WTC11 (cell line): ENCODE results near the gene NRDC. TPM values are rescaled to one million over a fixed set of nuclear protein-coding genes. Genes with fewer than 3 reads are reported as not detected.
A peak's percentile ranks its signal among the peaks of the same experiment; 100 is the strongest.

Experiments
- ATAC-seq: fragments of 200-7000 bp; cut with Tn5 transposase; 2 replicates; pipeline ENCODE4 v1.10.0; 2021; ENCODE audit warnings: mild to moderate bottlenecking, moderate library complexity
- CTCF ChIA-PET: fragments of 300-600 bp; sonication (Branson Sonifier 250); formaldehyde crosslinking; loops from one replicate; lab custom pipeline; 2021; ENCODE audit warnings: antibody characterized with exemption; lab: Charles Lee
- POLR2A ChIA-PET: fragments of 350-600 bp; sonication (Branson Sonifier 250); formaldehyde crosslinking; loops from one replicate; lab custom pipeline; 2021; ENCODE audit warnings: antibody characterized with exemption; lab: Charles Lee
- DNase-seq: peaks from one replicate; pipeline ENCODE4 v3.0.0; 2021; ENCODE audit warnings: low spot score
- H3K27ac Mint-ChIP-seq: 2 replicates; pipeline ENCODE4 v1.8.0; 2021; ENCODE audit warnings: mixed read lengths
- H3K27me3 Mint-ChIP-seq: 2 replicates; pipeline ENCODE4 v1.8.0; 2021; ENCODE audit warnings: low read depth, mild to moderate bottlenecking, moderate library complexity, mixed read lengths
- H3K36me3 Mint-ChIP-seq: 2 replicates; pipeline ENCODE4 v1.8.0; 2021; ENCODE audit warnings: mixed read lengths
- H3K4me1 Mint-ChIP-seq: 2 replicates; pipeline ENCODE4 v1.8.0; 2022; ENCODE audit warnings: mixed read lengths
- H3K4me3 Mint-ChIP-seq: 2 replicates; pipeline ENCODE4 v1.8.0; 2021; ENCODE audit warnings: mild to moderate bottlenecking, moderate library complexity, mixed read lengths
- H3K9me3 Mint-ChIP-seq: 2 replicates; pipeline ENCODE4 v1.8.0; 2021; ENCODE audit warnings: mixed read lengths
- ESRRA ChIP-seq: sonication (generic); formaldehyde crosslinking; IDR thresholded peaks from 2 replicates; pipeline ENCODE4 v1.8.1; 2022; ENCODE audit warnings: mild to moderate bottlenecking, missing genetic modification reagents, borderline replicate concordance
- FOXJ3 ChIP-seq: sonication (generic); formaldehyde crosslinking; IDR thresholded peaks from 2 replicates; pipeline ENCODE4 v1.9.0; 2021; ENCODE audit warnings: missing genetic modification reagents, mild to moderate bottlenecking, borderline replicate concordance
- FOXK1 ChIP-seq: sonication (generic); formaldehyde crosslinking; IDR thresholded peaks from 2 replicates; pipeline ENCODE4 v1.8.0; 2022; ENCODE audit warnings: mild to moderate bottlenecking, moderate library complexity, missing genetic modification reagents
- FOXP1 ChIP-seq: sonication (generic); formaldehyde crosslinking; IDR thresholded peaks from 2 replicates; pipeline ENCODE4 v1.8.0; 2022; ENCODE audit warnings: missing genetic modification reagents, mild to moderate bottlenecking, moderate library complexity, borderline replicate concordance
- GABPB1 ChIP-seq: sonication (generic); formaldehyde crosslinking; IDR thresholded peaks from 2 replicates; pipeline ENCODE4 v1.8.1; 2023; ENCODE audit warnings: mild to moderate bottlenecking, missing genetic modification reagents
- JAZF1 ChIP-seq: fragments of 250-450 bp; sonication (Bioruptor Pico); IDR thresholded peaks from 2 replicates; pipeline ENCODE4 v1.9.0; 2021; ENCODE audit warnings: moderate library complexity, mild to moderate bottlenecking, inconsistent platforms
- NFATC4 ChIP-seq: fragments of 250-450 bp; sonication (Bioruptor Pico); IDR thresholded peaks from 2 replicates; pipeline ENCODE4 v1.9.0; 2021; ENCODE audit warnings: mild to moderate bottlenecking
- TEAD4 ChIP-seq: sonication (generic); formaldehyde crosslinking; IDR thresholded peaks from 2 replicates; pipeline ENCODE4 v1.8.0; 2022; ENCODE audit warnings: mild to moderate bottlenecking, missing genetic modification reagents
- ZNF317 ChIP-seq: sonication (generic); formaldehyde crosslinking; IDR thresholded peaks from 2 replicates; pipeline ENCODE4 v1.8.1; 2023; ENCODE audit warnings: low read depth, mild to moderate bottlenecking, moderate library complexity, missing genetic modification reagents, borderline replicate concordance
- ZNF396 ChIP-seq: fragments of 250-450 bp; sonication (Bioruptor Pico); IDR thresholded peaks from 2 replicates; pipeline ENCODE4 v1.8.0; 2021; ENCODE audit warnings: mild to moderate bottlenecking, moderate library complexity, borderline replicate concordance
- total RNA-seq: library from RNA; stranded (reverse); gene quantifications from 3 replicates; pipeline ENCODE4 v1.2.3, GENCODE V29; 2021
- TF ChIP-seq, protein P1 (sequence below): fragments of 250-450 bp; sonication (Bioruptor Pico); IDR thresholded peaks from 2 replicates; pipeline ENCODE4 v1.9.0; 2021; ENCODE audit warnings: mild to moderate bottlenecking, borderline replicate concordance
- TF ChIP-seq, protein P2 (sequence below): sonication (generic); formaldehyde crosslinking; IDR thresholded peaks from 2 replicates; pipeline ENCODE4 v1.8.1; 2023; ENCODE audit warnings: mild to moderate bottlenecking, missing genetic modification reagents, borderline replicate concordance
- TF ChIP-seq, protein P3 (sequence below): sonication (generic); formaldehyde crosslinking; IDR thresholded peaks from 2 replicates; pipeline ENCODE4 v1.8.0; 2022; ENCODE audit warnings: mild to moderate bottlenecking, missing genetic modification reagents
- TF ChIP-seq, protein P4 (sequence below): sonication (generic); formaldehyde crosslinking; IDR thresholded peaks from 2 replicates; pipeline ENCODE4 v1.8.1; 2023; ENCODE audit warnings: mild to moderate bottlenecking, moderate library complexity, missing genetic modification reagents
- TF ChIP-seq, protein P5 (sequence below): sonication (generic); formaldehyde crosslinking; IDR thresholded peaks from 2 replicates; pipeline ENCODE4 v1.8.0; 2022; ENCODE audit warnings: missing genetic modification reagents
- TF ChIP-seq, protein P6 (sequence below): fragments of 250-450 bp; sonication (Bioruptor Pico); IDR thresholded peaks from 2 replicates; pipeline ENCODE4 v2.1.2; 2022; ENCODE audit warnings: mild to moderate bottlenecking, moderate library complexity
- TF ChIP-seq, protein P7 (sequence below): fragments of 250-450 bp; sonication (Bioruptor Pico); IDR thresholded peaks from 2 replicates; pipeline ENCODE4 v1.9.0; 2021; ENCODE audit warnings: mild to moderate bottlenecking
- TF ChIP-seq, protein P8 (sequence below): sonication (generic); formaldehyde crosslinking; IDR thresholded peaks from 2 replicates; pipeline ENCODE4 v1.8.1; 2022; ENCODE audit warnings: mild to moderate bottlenecking, missing genetic modification reagents, moderate library complexity, borderline replicate concordance

Gene NRDC
- total RNA-seq, 1 experiment from 2014 or later: 201 TPM

DNA sequence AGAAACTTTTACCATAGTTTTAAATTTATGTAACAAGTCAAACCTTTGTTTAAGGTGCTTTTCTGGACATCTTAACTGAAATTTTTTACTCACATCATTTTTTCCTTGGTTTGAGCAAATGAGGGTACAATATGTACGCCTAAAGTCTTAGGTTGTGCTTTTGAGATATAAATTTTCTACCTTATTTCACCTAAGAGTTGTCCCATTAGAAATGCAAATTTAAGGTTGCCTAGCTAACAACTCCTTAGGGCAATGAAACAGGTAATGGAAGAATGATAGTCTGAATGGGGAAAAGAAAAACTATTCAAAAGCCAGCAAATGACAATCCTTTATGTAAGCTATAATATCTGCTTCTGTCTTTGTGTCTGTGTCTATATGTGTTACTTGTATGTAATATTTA, 19.6 kb downstream of the NRDC start:
- TF ChIP-seq, protein P1, sequence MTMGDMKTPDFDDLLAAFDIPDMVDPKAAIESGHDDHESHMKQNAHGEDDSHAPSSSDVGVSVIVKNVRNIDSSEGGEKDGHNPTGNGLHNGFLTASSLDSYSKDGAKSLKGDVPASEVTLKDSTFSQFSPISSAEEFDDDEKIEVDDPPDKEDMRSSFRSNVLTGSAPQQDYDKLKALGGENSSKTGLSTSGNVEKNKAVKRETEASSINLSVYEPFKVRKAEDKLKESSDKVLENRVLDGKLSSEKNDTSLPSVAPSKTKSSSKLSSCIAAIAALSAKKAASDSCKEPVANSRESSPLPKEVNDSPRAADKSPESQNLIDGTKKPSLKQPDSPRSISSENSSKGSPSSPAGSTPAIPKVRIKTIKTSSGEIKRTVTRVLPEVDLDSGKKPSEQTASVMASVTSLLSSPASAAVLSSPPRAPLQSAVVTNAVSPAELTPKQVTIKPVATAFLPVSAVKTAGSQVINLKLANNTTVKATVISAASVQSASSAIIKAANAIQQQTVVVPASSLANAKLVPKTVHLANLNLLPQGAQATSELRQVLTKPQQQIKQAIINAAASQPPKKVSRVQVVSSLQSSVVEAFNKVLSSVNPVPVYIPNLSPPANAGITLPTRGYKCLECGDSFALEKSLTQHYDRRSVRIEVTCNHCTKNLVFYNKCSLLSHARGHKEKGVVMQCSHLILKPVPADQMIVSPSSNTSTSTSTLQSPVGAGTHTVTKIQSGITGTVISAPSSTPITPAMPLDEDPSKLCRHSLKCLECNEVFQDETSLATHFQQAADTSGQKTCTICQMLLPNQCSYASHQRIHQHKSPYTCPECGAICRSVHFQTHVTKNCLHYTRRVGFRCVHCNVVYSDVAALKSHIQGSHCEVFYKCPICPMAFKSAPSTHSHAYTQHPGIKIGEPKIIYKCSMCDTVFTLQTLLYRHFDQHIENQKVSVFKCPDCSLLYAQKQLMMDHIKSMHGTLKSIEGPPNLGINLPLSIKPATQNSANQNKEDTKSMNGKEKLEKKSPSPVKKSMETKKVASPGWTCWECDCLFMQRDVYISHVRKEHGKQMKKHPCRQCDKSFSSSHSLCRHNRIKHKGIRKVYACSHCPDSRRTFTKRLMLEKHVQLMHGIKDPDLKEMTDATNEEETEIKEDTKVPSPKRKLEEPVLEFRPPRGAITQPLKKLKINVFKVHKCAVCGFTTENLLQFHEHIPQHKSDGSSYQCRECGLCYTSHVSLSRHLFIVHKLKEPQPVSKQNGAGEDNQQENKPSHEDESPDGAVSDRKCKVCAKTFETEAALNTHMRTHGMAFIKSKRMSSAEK (CRISPR knock-in tag): no peak
- TF ChIP-seq, protein P2, sequence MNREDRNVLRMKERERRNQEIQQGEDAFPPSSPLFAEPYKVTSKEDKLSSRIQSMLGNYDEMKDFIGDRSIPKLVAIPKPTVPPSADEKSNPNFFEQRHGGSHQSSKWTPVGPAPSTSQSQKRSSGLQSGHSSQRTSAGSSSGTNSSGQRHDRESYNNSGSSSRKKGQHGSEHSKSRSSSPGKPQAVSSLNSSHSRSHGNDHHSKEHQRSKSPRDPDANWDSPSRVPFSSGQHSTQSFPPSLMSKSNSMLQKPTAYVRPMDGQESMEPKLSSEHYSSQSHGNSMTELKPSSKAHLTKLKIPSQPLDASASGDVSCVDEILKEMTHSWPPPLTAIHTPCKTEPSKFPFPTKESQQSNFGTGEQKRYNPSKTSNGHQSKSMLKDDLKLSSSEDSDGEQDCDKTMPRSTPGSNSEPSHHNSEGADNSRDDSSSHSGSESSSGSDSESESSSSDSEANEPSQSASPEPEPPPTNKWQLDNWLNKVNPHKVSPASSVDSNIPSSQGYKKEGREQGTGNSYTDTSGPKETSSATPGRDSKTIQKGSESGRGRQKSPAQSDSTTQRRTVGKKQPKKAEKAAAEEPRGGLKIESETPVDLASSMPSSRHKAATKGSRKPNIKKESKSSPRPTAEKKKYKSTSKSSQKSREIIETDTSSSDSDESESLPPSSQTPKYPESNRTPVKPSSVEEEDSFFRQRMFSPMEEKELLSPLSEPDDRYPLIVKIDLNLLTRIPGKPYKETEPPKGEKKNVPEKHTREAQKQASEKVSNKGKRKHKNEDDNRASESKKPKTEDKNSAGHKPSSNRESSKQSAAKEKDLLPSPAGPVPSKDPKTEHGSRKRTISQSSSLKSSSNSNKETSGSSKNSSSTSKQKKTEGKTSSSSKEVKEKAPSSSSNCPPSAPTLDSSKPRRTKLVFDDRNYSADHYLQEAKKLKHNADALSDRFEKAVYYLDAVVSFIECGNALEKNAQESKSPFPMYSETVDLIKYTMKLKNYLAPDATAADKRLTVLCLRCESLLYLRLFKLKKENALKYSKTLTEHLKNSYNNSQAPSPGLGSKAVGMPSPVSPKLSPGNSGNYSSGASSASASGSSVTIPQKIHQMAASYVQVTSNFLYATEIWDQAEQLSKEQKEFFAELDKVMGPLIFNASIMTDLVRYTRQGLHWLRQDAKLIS (CRISPR knock-in tag): no peak
- TF ChIP-seq GABPB1 (CRISPR knock-in tag): no peak
- no peak for TF ChIP-seq JAZF1 (CRISPR knock-in tag)
- TF ChIP-seq ZNF396 (CRISPR knock-in tag): no peak
- TF ChIP-seq ZNF317 (CRISPR knock-in tag): no peak
- TF ChIP-seq FOXK1 (CRISPR knock-in tag): no peak
- TF ChIP-seq, protein P3, sequence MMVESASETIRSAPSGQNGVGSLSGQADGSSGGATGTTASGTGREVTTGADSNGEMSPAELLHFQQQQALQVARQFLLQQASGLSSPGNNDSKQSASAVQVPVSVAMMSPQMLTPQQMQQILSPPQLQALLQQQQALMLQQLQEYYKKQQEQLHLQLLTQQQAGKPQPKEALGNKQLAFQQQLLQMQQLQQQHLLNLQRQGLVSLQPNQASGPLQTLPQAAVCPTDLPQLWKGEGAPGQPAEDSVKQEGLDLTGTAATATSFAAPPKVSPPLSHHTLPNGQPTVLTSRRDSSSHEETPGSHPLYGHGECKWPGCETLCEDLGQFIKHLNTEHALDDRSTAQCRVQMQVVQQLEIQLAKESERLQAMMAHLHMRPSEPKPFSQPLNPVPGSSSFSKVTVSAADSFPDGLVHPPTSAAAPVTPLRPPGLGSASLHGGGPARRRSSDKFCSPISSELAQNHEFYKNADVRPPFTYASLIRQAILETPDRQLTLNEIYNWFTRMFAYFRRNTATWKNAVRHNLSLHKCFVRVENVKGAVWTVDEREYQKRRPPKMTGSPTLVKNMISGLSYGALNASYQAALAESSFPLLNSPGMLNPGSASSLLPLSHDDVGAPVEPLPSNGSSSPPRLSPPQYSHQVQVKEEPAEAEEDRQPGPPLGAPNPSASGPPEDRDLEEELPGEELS (CRISPR knock-in tag): no peak
- TF ChIP-seq, protein P4, sequence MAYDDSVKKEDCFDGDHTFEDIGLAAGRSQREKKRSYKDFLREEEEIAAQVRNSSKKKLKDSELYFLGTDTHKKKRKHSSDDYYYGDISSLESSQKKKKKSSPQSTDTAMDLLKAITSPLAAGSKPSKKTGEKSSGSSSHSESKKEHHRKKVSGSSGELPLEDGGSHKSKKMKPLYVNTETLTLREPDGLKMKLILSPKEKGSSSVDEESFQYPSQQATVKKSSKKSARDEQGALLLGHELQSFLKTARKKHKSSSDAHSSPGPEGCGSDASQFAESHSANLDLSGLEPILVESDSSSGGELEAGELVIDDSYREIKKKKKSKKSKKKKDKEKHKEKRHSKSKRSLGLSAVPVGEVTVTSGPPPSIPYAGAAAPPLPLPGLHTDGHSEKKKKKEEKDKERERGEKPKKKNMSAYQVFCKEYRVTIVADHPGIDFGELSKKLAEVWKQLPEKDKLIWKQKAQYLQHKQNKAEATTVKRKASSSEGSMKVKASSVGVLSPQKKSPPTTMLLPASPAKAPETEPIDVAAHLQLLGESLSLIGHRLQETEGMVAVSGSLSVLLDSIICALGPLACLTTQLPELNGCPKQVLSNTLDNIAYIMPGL: no peak
- TF ChIP-seq, protein P5, sequence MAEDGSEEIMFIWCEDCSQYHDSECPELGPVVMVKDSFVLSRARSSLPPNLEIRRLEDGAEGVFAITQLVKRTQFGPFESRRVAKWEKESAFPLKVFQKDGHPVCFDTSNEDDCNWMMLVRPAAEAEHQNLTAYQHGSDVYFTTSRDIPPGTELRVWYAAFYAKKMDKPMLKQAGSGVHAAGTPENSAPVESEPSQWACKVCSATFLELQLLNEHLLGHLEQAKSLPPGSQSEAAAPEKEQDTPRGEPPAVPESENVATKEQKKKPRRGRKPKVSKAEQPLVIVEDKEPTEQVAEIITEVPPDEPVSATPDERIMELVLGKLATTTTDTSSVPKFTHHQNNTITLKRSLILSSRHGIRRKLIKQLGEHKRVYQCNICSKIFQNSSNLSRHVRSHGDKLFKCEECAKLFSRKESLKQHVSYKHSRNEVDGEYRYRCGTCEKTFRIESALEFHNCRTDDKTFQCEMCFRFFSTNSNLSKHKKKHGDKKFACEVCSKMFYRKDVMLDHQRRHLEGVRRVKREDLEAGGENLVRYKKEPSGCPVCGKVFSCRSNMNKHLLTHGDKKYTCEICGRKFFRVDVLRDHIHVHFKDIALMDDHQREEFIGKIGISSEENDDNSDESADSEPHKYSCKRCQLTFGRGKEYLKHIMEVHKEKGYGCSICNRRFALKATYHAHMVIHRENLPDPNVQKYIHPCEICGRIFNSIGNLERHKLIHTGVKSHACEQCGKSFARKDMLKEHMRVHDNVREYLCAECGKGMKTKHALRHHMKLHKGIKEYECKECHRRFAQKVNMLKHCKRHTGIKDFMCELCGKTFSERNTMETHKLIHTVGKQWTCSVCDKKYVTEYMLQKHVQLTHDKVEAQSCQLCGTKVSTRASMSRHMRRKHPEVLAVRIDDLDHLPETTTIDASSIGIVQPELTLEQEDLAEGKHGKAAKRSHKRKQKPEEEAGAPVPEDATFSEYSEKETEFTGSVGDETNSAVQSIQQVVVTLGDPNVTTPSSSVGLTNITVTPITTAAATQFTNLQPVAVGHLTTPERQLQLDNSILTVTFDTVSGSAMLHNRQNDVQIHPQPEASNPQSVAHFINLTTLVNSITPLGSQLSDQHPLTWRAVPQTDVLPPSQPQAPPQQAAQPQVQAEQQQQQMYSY (CRISPR knock-in tag): no peak
- TF ChIP-seq, protein P6, sequence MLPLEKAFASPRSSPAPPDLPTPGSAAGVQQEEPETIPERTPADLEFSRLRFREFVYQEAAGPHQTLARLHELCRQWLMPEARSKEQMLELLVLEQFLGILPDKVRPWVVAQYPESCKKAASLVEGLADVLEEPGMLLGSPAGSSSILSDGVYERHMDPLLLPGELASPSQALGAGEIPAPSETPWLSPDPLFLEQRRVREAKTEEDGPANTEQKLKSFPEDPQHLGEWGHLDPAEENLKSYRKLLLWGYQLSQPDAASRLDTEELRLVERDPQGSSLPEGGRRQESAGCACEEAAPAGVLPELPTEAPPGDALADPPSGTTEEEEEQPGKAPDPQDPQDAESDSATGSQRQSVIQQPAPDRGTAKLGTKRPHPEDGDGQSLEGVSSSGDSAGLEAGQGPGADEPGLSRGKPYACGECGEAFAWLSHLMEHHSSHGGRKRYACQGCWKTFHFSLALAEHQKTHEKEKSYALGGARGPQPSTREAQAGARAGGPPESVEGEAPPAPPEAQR (CRISPR knock-in tag): no peak
- TF ChIP-seq TEAD4 (CRISPR knock-in tag): no peak
- TF ChIP-seq, protein P7, sequence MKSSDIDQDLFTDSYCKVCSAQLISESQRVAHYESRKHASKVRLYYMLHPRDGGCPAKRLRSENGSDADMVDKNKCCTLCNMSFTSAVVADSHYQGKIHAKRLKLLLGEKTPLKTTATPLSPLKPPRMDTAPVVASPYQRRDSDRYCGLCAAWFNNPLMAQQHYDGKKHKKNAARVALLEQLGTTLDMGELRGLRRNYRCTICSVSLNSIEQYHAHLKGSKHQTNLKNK: no peak
- TF ChIP-seq, protein P8, sequence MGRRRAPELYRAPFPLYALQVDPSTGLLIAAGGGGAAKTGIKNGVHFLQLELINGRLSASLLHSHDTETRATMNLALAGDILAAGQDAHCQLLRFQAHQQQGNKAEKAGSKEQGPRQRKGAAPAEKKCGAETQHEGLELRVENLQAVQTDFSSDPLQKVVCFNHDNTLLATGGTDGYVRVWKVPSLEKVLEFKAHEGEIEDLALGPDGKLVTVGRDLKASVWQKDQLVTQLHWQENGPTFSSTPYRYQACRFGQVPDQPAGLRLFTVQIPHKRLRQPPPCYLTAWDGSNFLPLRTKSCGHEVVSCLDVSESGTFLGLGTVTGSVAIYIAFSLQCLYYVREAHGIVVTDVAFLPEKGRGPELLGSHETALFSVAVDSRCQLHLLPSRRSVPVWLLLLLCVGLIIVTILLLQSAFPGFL (CRISPR knock-in tag): no peak
- TF ChIP-seq ESRRA (CRISPR knock-in tag): no peak
- no peak for TF ChIP-seq NFATC4 (CRISPR knock-in tag)
- no peak for TF ChIP-seq FOXP1 (CRISPR knock-in tag)
- TF ChIP-seq FOXJ3 (CRISPR knock-in tag): no peak
- Mint-ChIP-seq H3K4me1 (peaks cover 51% of the 10 kb centered on the region), H3K27ac (peak overlapping the region; percentile 98), H3K9me3 (no peaks in the 10 kb centered on the region), H3K4me3 (peak overlapping the region; percentile 42), H3K36me3 (peaks cover 14% of the 10 kb centered on the region), H3K27me3 (no peaks in the 10 kb centered on the region)
- ATAC-seq: peak; percentile 45; the same call in 1 of the 2 replicates
- CTCF ChIA-PET: interaction anchor here (0.6 to 1.1 kb wide), 2 partner anchors 13 to 67 kb away, joined by 3 to 4 read pairs; no protein-coding TSS in a partner anchor
- POLR2A ChIA-PET: interaction anchor here (0.7 kb wide), 1 partner anchor 152 kb away, joined by 3 read pairs; no protein-coding TSS in a partner anchor
- DNase-seq: no peak
